Neutrophil (primary cell): Measurements from ENCODE around the gene FOXK2.

ENCODE experiments used
- H3K27ac ChIP-seq: fragments of 200-600 bp; sonication (generic); 2 replicates; pipeline ENCODE4 v1.5.1; 2016; ENCODE audit warnings: mild to moderate bottlenecking, moderate library complexity
- H3K27me3 ChIP-seq: fragments of 200-600 bp; sonication (generic); 2 replicates; pipeline ENCODE4 v1.6.0; 2016; ENCODE audit warnings: mild to moderate bottlenecking
- H3K36me3 ChIP-seq: fragments of 200-600 bp; sonication (generic); 2 replicates; pipeline ENCODE4 v1.5.1; 2017
- H3K4me1 ChIP-seq, 2 experiments: fragments of 200-600 bp in 1 of 2; sonication (generic) in 1 of 2; 1 replicate in 1 of 2; 2 replicates in 1 of 2; pipeline versions ENCODE4 v1.5.1 to v1.6.1; 2013 to 2016; ENCODE audit warnings: low read depth in 1 of 2, low read length in 1 of 2, mild to moderate bottlenecking in 1 of 2, moderate library complexity in 1 of 2; ENCODE audit not compliant: control insufficient read depth in 1 of 2, insufficient read depth in 1 of 2
- H3K4me3 ChIP-seq, 2 experiments: fragments of 200-600 bp in 1 of 2; sonication (generic) in 1 of 2; 1 replicate in 1 of 2; 2 replicates in 1 of 2; pipeline ENCODE4 v1.5.1; 2013 to 2016; ENCODE audit warnings: low read depth in 1 of 2, low read length in 1 of 2, mild to moderate bottlenecking in 1 of 2, moderate library complexity in 1 of 2
- H3K9me3 ChIP-seq: fragments of 200-600 bp; sonication (generic); 2 replicates; pipeline ENCODE4 v1.5.1; 2016
- CTCF ChIP-seq: fragments of 200-600 bp; sonication (generic); IDR thresholded peaks from 2 replicates; pipeline ENCODE4 v1.5.1; 2016; ENCODE audit warnings: antibody characterized with exemption

The FOXK2 gene

GRCh38 chr17:82613283-82614094 lies 94.0 kb downstream of the FOXK2 start:
- no peaks in the 10 kb centered on the region for H3K9me3 ChIP-seq
- H3K36me3 ChIP-seq: peaks cover 80% of the 10 kb centered on the region
- no peaks in the 10 kb centered on the region for H3K4me1 ChIP-seq
- H3K27me3 ChIP-seq: no peaks in the 10 kb centered on the region
- H3K4me3 ChIP-seq: no peak overlapping the region
- no peak for TF ChIP-seq CTCF
- H3K27ac ChIP-seq: no peak overlapping the region

- Histone ChIP-seq H3K27ac (no peak overlapping the region), H3K4me1 (no peaks in the 10 kb centered on the region), H3K27me3 (no peaks in the 10 kb centered on the region), H3K9me3 (no peaks in the 10 kb centered on the region), H3K4me3 (no peak overlapping the region), H3K36me3 (peaks cover 87% of the 10 kb centered on the region)
- no peak for TF ChIP-seq CTCF
Measured at GRCh38 chr17:82614095-82614631, 94.6 kb downstream of the FOXK2 start.

GRCh38 chr17:82615084-82616020 lies 95.8 kb downstream of the FOXK2 start:
- TF ChIP-seq CTCF: no peak
- H3K4me1 ChIP-seq: no peaks in the 10 kb centered on the region
- H3K27ac ChIP-seq: no peak overlapping the region
- H3K4me3 ChIP-seq: no peak overlapping the region
- no peaks in the 10 kb centered on the region for H3K9me3 ChIP-seq
- no peaks in the 10 kb centered on the region for H3K27me3 ChIP-seq
- H3K36me3 ChIP-seq: peaks cover 92% of the 10 kb centered on the region

GRCh38 chr17:82616021-82616711 lies 96.6 kb downstream of the FOXK2 start:
- no peaks in the 10 kb centered on the region for H3K27me3 ChIP-seq
- no peak overlapping the region for H3K4me3 ChIP-seq
- no peaks in the 10 kb centered on the region for H3K4me1 ChIP-seq
- no peak for TF ChIP-seq CTCF
- H3K36me3 ChIP-seq: peaks cover 94% of the 10 kb centered on the region
- no peak overlapping the region for H3K27ac ChIP-seq
- no peaks in the 10 kb centered on the region for H3K9me3 ChIP-seq

- H3K27ac ChIP-seq: no peak overlapping the region
- H3K27me3 ChIP-seq: no peaks in the 10 kb centered on the region
- H3K4me3 ChIP-seq: no peak overlapping the region
- H3K36me3 ChIP-seq: peaks cover 88% of the 10 kb centered on the region
- peaks cover 5 to 6% of the 10 kb centered on the region in 2 experiments for H3K4me1 ChIP-seq
- TF ChIP-seq CTCF: no peak
- no peaks in the 10 kb centered on the region for H3K9me3 ChIP-seq
Measured at GRCh38 chr17:82619211-82619610, 99.7 kb downstream of the FOXK2 start.
